ENCODE results near the gene TK1. TPM values are rescaled to one million over a fixed set of nuclear protein-coding genes. Genes with fewer than 3 reads are reported as not detected.

Gene TK1
- polyA plus RNA-seq, 3 donors = 0.67 to 2.0 (median 1.4) TPM

GRCh38 chr17:78214016-78214705 lies 27.3 kb upstream of the TK1 start, which contains the start of gene BIRC5:
Gene BIRC5, plus strand, starts transcription at chr17:78214253. Its CDS starts 64 bp downstream, at chr17:78214317.
- H3K27me3 Mint-ChIP-seq (ENCODE audit: low read depth in 3 of 3) = peaks cover 0 to 2% (median 0%) of the 10 kb centered on the region in 3 donors
- Histone ChIP-seq H3K4me1 (ENCODE audit: control insufficient read depth in 1 of 2, insufficient read depth in 2 of 2, low read length in 2 of 2) (peaks cover 13 to 23% of the 10 kb centered on the region in 2 donors), H3K27ac (ENCODE audit: low read depth in 1 of 2, low read length in 2 of 2) (no peak within 1 kb of the TSS), H3K27me3 (ENCODE audit: control insufficient read depth in 2 of 2, insufficient read depth in 2 of 2, low read length in 2 of 2) (no peaks in the 10 kb centered on the region), H3K79me2 (ENCODE audit: insufficient read depth, low read length) (peaks cover 42% of the 10 kb centered on the region), H3K4me2 (replicated peaks; ENCODE audit: extremely low read depth, low read length, poor library complexity, severe bottlenecking) (peak within 1 kb of the TSS; percentile 97), H4K20me1 (ENCODE audit: insufficient read depth, low read length) (no peaks in the 10 kb centered on the region), H3K4me3 (replicated peaks in 1 of 3; ENCODE audit: low read depth in 2 of 3, low read length in 3 of 3) (peak within 1 kb of the TSS; percentile 30 to 80 (median 68)), H3K9me3 (replicated peaks in 1 of 2; ENCODE audit: control insufficient read depth in 1 of 2, insufficient read depth in 1 of 2, low read length in 2 of 2) (no peaks in the 10 kb centered on the region), H3K36me3 (replicated peaks in 1 of 2; ENCODE audit: control insufficient read depth in 1 of 2, insufficient read depth in 2 of 2, low read length in 2 of 2) (peaks cover 2 to 16% of the 10 kb centered on the region in 2 donors), H2AFZ (ENCODE audit: insufficient read depth, low read depth, low read length, poor library complexity, severe bottlenecking) (peak within 1 kb of the TSS; percentile 85), H3K9ac (ENCODE audit: insufficient read depth, low read length, poor library complexity, severe bottlenecking) (peak within 1 kb of the TSS; percentile 40)
- WGBS (ENCODE audit: insufficient coverage) = under 1% methylated on average over 60 of the region's 60 CpGs
- H3K9me3 Mint-ChIP-seq = no peaks in the 10 kb centered on the region
- DNase-seq = peak; percentile 77 to 87 (median 85)
- TF ChIP-seq CTCF (IDR thresholded peaks at IDR 0.05) = no peak
- H3K4me3 Mint-ChIP-seq = peak within 1 kb of the TSS; percentile 70 to 78
- intact Hi-C loops (cut with micrococcal nuclease) = loop anchor here (2.0 to 5.0 kb wide), 2 partner anchors 15 to 38 kb away; no protein-coding TSS in a partner anchor
- peak within 1 kb of the TSS in 3 of 7 donors; percentile 78 to 89 (median 87) for H3K27ac Mint-ChIP-seq
- H3K4me1 Mint-ChIP-seq = peaks cover 16% of the 10 kb centered on the region
- H3K36me3 Mint-ChIP-seq = peaks cover 0 to 13% of the 10 kb centered on the region in 2 donors

DNA sequence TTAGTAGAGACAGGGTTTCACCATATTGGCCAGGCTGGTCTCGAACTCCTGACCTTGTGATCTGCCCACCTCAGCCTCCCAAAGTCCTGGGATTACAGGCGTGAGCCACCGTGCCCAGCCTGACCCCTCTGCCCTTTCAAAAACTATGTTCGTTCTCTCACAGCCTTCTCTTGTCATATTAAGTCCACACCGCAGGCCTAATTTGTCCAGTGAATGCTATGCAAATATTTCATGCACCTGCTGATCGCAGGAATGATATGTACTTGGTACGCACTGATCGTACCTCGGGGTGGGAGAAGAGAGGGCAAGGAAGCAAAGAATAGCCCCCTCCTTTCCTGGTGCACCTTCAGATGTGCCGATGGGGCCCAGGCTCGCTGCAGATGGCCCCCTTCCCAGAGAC lies 24.2 kb upstream of the TK1 start:
- no peak for DNase-seq
- no peak overlapping the region for H3K4me3 ChIP-seq (replicated peaks in 1 of 3; ENCODE audit: low read depth in 2 of 3, low read length in 3 of 3)
- H2AFZ ChIP-seq (ENCODE audit: insufficient read depth, low read depth, low read length, poor library complexity, severe bottlenecking) = no peak overlapping the region
- no peak overlapping the region for H3K27ac ChIP-seq (ENCODE audit: low read depth in 1 of 2, low read length in 2 of 2)
- H4K20me1 ChIP-seq (ENCODE audit: insufficient read depth, low read length) = no peaks in the 10 kb centered on the region
- no peak for TF ChIP-seq CTCF (IDR thresholded peaks at IDR 0.05)
- Mint-ChIP-seq H3K27ac (no peak overlapping the region), H3K4me1 (peaks cover 12% of the 10 kb centered on the region), H3K9me3 (no peaks in the 10 kb centered on the region), H3K4me3 (no peak overlapping the region), H3K27me3 (ENCODE audit: low read depth in 3 of 3) (peaks cover 0 to 5% (median 3%) of the 10 kb centered on the region in 3 donors), H3K36me3 (peaks cover 4 to 8% of the 10 kb centered on the region in 2 donors)
- H3K27me3 ChIP-seq (ENCODE audit: control insufficient read depth in 2 of 2, insufficient read depth in 2 of 2, low read length in 2 of 2) = no peaks in the 10 kb centered on the region
- no peaks in the 10 kb centered on the region for H3K9me3 ChIP-seq (replicated peaks in 1 of 2; ENCODE audit: control insufficient read depth in 1 of 2, insufficient read depth in 1 of 2, low read length in 2 of 2)
- peaks cover 0 to 3% of the 10 kb centered on the region in 2 donors for H3K36me3 ChIP-seq (replicated peaks in 1 of 2; ENCODE audit: control insufficient read depth in 1 of 2, insufficient read depth in 2 of 2, low read length in 2 of 2)
- H3K4me2 ChIP-seq (replicated peaks; ENCODE audit: extremely low read depth, low read length, poor library complexity, severe bottlenecking) = no peak overlapping the region
- peaks cover 13 to 23% of the 10 kb centered on the region in 2 donors for H3K4me1 ChIP-seq (ENCODE audit: control insufficient read depth in 1 of 2, insufficient read depth in 2 of 2, low read length in 2 of 2)
- H3K9ac ChIP-seq (ENCODE audit: insufficient read depth, low read length, poor library complexity, severe bottlenecking) = no peak overlapping the region
- H3K79me2 ChIP-seq (ENCODE audit: insufficient read depth, low read length) = peaks cover 20% of the 10 kb centered on the region
- intact Hi-C loops (cut with micrococcal nuclease) = loop anchor here (5.0 kb wide), 1 partner anchor 41 kb away; no protein-coding TSS in a partner anchor
- WGBS (ENCODE audit: insufficient coverage) = 96% methylated on average over 9 of the region's 11 CpGs
